HFF-Myc (cell line): ENCODE results near the gene SMOC2.

Source experiments
- DNase-seq: peaks from one replicate; pipeline ENCODE4 v3.0.0-alpha.2; 2011; ENCODE audit warnings: low read depth; ENCODE audit errors: extremely low read depth
- H3K4me3 ChIP-seq: replicated peaks from 2 replicates; pipeline ENCODE4 v1.5.1; 2011; ENCODE audit warnings: low read depth, mild to moderate bottlenecking, control low read depth, low read length
- TF ChIP-seq, protein P1 (sequence below): IDR thresholded peaks from 2 replicates; pipeline ENCODE4 v1.5.1; 2012; ENCODE audit warnings: mild to moderate bottlenecking, low read depth, low read length, control low read depth; ENCODE audit errors: missing control alignments

SMOC2 gene

DNA sequence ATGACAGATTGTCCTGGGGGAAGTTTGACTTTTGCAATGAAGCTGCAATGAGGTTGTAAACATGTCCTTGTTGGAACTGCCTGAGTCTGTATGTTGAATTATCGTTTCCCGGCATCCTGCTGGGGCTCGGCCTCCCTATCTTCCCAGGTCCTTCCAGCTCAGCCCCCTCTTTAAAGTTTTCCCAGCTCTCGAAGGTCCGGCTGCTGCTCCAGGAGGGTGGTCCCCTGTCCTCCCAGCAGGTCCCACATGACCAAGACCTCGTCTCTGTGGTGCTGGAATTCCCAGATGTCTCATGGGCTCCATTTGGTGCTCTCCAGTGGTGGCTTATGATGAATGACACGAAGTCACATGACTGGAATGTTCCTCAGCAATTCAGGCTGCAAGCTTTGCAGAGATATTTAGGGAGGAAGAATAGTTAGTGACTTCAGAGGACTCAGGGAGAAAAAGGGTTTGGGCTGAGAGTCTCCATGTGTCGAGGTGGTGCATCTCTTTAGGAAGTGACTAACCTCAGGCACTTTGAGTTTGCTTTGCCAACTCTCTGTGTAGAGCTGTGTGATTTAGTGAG, 21.4 kb downstream of the SMOC2 start:
- DNase-seq: no peak
- TF ChIP-seq, protein P1, sequence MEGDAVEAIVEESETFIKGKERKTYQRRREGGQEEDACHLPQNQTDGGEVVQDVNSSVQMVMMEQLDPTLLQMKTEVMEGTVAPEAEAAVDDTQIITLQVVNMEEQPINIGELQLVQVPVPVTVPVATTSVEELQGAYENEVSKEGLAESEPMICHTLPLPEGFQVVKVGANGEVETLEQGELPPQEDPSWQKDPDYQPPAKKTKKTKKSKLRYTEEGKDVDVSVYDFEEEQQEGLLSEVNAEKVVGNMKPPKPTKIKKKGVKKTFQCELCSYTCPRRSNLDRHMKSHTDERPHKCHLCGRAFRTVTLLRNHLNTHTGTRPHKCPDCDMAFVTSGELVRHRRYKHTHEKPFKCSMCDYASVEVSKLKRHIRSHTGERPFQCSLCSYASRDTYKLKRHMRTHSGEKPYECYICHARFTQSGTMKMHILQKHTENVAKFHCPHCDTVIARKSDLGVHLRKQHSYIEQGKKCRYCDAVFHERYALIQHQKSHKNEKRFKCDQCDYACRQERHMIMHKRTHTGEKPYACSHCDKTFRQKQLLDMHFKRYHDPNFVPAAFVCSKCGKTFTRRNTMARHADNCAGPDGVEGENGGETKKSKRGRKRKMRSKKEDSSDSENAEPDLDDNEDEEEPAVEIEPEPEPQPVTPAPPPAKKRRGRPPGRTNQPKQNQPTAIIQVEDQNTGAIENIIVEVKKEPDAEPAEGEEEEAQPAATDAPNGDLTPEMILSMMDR: no peak
- no peak overlapping the region for H3K4me3 ChIP-seq

DNA sequence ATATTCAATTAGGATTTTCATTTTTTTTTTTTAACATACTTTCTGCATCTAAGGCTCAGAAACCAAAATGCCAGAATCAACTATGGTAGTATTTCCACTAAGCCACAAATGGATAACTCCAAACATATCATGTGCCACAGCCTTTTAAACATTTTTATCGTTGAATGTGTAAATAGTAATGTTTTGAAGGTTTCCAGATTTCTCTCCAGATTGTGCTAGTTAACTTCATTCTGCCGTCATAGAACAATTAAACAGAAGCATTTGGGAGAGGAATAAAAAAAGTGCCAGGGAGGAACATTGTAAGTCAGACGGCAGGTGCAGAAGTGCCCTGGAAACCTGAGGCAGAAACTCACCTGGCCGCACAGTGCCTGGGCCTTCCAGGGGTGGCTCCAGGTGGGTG, 23.6 kb downstream of the SMOC2 start:
- H3K4me3 ChIP-seq: no peak overlapping the region
- no peak for DNase-seq
- TF ChIP-seq, protein P1: no peak

DNA sequence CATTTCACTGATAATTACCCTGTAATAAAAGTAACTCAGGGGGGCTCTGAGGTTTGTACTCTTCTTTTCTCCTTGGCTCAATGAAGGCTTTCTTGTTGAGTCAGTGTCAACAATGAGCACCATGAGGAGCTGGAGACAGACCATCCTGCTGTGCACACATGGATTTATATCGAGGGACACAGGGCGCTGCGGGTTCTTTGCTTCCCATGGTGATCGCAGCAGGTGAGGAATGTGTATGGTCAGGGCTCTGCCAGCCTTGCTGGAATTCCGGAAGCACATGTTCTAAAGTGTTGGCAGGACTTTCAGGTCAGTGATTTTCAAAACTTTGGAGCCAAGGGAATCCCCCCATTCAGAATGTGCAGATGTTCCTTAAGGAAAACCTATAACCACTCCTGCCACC, 27.1 kb downstream of the SMOC2 start:
- TF ChIP-seq, protein P1: no peak
- DNase-seq: no peak
- H3K4me3 ChIP-seq: no peak overlapping the region

DNA sequence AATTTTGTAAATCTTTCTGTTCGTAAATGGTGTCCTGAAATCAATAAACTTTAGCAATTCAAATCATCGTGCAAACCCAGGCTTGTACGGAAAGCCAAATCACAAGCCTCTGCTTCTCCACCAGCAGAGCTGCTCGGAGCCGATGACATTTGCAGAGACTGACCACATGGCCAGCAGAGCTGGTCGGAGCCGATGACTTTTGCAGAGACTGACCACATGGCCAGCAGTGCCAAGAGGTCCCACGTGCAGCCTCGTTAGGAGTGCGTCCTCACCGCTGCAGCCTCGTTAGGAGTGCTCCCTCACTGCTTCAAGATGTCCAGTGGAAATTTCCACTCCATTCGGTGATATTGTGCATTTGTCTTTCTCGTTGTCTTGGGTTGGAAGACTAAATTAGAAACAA, 28.5 kb downstream of the SMOC2 start:
- DNase-seq: no peak
- TF ChIP-seq, protein P1: no peak
- H3K4me3 ChIP-seq: no peak overlapping the region

DNA sequence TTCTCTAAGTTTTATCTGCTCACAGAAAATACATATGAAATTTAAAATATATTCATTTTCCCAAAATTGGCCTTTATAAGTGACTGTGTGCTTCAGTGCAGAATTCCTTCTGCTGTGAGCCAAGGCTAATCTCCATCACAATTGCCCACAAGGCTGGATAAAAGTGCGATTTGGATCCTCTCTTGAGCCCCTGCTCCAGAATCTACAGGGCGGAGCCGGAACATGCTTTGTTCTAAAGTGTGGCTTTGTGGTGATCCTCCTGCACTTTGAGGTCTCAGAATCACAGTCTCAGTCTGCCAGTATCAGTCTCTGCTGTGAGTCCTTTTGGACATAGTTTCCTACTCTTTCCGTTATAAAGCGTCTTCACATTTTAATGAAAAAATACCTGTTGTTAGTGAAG, 28.9 kb downstream of the SMOC2 start:
- no peak overlapping the region for H3K4me3 ChIP-seq
- no peak for DNase-seq
- TF ChIP-seq, protein P1: no peak

DNA sequence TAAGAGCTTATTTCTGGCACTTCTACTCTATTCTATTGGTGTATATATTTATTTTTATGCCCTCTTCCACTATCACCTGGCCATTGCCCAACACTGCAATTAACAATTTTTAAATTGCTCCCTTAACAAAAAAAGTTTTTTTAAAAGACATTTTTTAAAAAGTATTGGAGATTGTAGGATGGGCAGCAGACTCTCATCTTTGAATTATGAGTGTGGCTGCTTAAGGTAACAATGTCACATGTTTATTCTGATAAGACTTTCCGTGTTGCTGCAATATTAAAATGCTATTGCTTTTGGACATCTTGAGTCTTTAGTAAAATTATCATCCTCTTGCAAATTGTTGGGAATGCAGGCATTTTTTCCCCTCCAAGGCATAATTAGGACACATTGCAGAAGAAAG, 31.4 kb downstream of the SMOC2 start:
- TF ChIP-seq, protein P1: no peak
- no peak overlapping the region for H3K4me3 ChIP-seq
- no peak for DNase-seq

GRCh38 chr6:168473197-168473596, 32.2 kb downstream of the SMOC2 start:
- no peak overlapping the region for H3K4me3 ChIP-seq
- TF ChIP-seq, protein P1: no peak
- no peak for DNase-seq
